Endothelial cell of umbilical vein (primary cell): ENCODE results near the gene GNAQ.

Source experiments
- CTCF ChIP-seq, 2 donors: IDR thresholded peaks; 1 replicate in 1 of 2; 2 replicates in 1 of 2; pipeline ENCODE4 v1.5.1; 2011; ENCODE audit warnings: low read length in 2 of 2, mild to moderate bottlenecking in 2 of 2, moderate library complexity in 2 of 2, control low read depth in 1 of 2, inconsistent platforms in 1 of 2, low read depth in 1 of 2; ENCODE audit not compliant: insufficient read depth in 1 of 2; ENCODE audit errors: extremely low read depth in 1 of 2
- EZH2 ChIP-seq: IDR thresholded peaks from 2 replicates; pipeline ENCODE4 v1.6.1; 2012; ENCODE audit warnings: borderline replicate concordance, low read depth, mild to moderate bottlenecking, moderate library complexity, low read length, inconsistent platforms; ENCODE audit not compliant: severe bottlenecking
- FOS ChIP-seq: IDR thresholded peaks from 2 replicates; pipeline ENCODE4 v1.6.1; 2011; ENCODE audit warnings: mild to moderate bottlenecking, low read length, moderate library complexity, borderline replicate concordance; ENCODE audit not compliant: insufficient read depth
- GATA2 ChIP-seq: IDR thresholded peaks from 2 replicates; pipeline ENCODE4 v1.7.0; 2011; ENCODE audit warnings: low read depth, mild to moderate bottlenecking, moderate library complexity, mixed read lengths, low read length; ENCODE audit not compliant: insufficient read length, insufficient read depth
- JUN ChIP-seq: IDR thresholded peaks from 2 replicates; pipeline ENCODE4 v1.6.1; 2011; ENCODE audit warnings: borderline replicate concordance, low read depth; ENCODE audit not compliant: insufficient read length, insufficient read depth
- MYC ChIP-seq: IDR thresholded peaks from one replicate; pipeline ENCODE4 v1.6.1; 2011; ENCODE audit warnings: mild to moderate bottlenecking, low read depth, low read length
- POLR2A ChIP-seq: IDR thresholded peaks from 2 replicates; pipeline ENCODE4 v1.6.1; 2012; ENCODE audit warnings: low read depth, mild to moderate bottlenecking, control low read depth, low read length
- POLR2AphosphoS5 ChIP-seq: IDR thresholded peaks from 2 replicates; pipeline ENCODE4 v1.6.1; 2012; ENCODE audit warnings: low read depth, mild to moderate bottlenecking, control low read depth, low read length, moderate library complexity; ENCODE audit not compliant: insufficient read depth
- TF ChIP-seq, protein P1 (sequence below): IDR thresholded peaks from 2 replicates; pipeline ENCODE4 v1.6.1; 2011; ENCODE audit not compliant: insufficient read depth, insufficient read length

DNA sequence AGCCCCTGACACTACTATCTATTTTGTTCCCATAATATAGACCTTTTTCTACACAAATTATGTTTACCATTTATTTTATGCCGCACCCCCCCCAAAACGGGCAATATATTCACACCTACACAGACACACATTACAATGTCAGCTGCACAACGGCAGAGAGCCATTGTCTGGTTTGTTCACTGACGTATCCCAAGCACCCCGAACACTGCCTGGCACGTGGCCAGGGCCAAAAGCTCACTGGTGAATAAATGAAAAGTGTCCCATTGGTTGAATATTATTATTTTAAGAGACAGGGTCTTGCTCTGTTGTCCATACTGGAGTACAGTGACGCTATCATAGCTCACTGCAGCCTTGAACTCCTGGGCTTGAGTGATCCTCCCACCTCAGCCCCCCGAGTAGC is 150.5 kb downstream of the GNAQ start:
- TF ChIP-seq CTCF (IDR thresholded peaks at IDR 0.05; ENCODE audit: extremely low read depth in 1 of 2, insufficient read depth in 1 of 2, low read depth in 1 of 2, low read length in 2 of 2) (no peak), POLR2A (no peak), EZH2 (no peak), POLR2AphosphoS5 (no peak), GATA2 (no peak), FOS (no peak), JUN (no peak), MYC (no peak)
- TF ChIP-seq, protein P1, sequence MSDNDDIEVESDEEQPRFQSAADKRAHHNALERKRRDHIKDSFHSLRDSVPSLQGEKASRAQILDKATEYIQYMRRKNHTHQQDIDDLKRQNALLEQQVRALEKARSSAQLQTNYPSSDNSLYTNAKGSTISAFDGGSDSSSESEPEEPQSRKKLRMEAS: no peak
